NB4 (cell line): Measurements from ENCODE around the gene FNTB.
"Not testable (repeated sequence)": the region's sequence is repeated elsewhere in the genome, so short reads cannot be mapped to it uniquely, and the experiment has no call there.

Experiments
- DNase-seq: peaks from one replicate; pipeline ENCODE4 v3.0.0; 2010; ENCODE audit warnings: low read depth
- H3K4me3 ChIP-seq: one replicate; pipeline ENCODE4 v1.5.1; 2011; ENCODE audit warnings: mild to moderate bottlenecking, low read depth, low read length, moderate library complexity
- MYC ChIP-seq: IDR thresholded peaks from 2 replicates; pipeline ENCODE4 v1.6.1; 2011; ENCODE audit warnings: low read depth, low read length
- POLR2A ChIP-seq: IDR thresholded peaks from 2 replicates; pipeline ENCODE4 v1.6.1; 2011; ENCODE audit warnings: mild to moderate bottlenecking; ENCODE audit not compliant: insufficient read length; ENCODE audit errors: extremely low read depth
- TF ChIP-seq, protein P1 (sequence below): IDR thresholded peaks from one replicate; pipeline ENCODE4 v1.5.1; 2012; ENCODE audit warnings: low read depth, low read length
- TF ChIP-seq, protein P2 (sequence below): IDR thresholded peaks from 2 replicates; pipeline ENCODE4 v1.6.1; 2011; ENCODE audit warnings: low read depth, low read length

Gene FNTB

DNA sequence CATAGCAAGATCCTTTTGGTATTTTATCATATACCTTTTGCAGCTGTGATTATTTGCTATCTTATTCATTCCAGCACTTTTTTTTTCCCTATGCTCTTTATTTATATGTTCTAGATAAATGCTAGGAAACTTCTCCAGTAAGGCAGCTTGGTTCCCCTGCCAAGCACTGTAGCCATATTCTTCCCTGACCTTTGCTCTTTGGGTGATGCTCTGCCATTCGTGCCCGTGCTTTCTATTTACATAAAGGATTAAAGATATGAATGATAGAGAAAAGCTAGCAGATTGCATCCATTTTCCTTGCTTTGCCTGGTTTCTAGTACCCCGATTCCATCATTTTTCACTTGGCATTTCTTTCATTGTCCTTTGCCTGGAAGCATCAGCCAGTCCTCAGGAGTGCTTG is 42.2 kb downstream of the FNTB start:
- no peak for DNase-seq

DNA sequence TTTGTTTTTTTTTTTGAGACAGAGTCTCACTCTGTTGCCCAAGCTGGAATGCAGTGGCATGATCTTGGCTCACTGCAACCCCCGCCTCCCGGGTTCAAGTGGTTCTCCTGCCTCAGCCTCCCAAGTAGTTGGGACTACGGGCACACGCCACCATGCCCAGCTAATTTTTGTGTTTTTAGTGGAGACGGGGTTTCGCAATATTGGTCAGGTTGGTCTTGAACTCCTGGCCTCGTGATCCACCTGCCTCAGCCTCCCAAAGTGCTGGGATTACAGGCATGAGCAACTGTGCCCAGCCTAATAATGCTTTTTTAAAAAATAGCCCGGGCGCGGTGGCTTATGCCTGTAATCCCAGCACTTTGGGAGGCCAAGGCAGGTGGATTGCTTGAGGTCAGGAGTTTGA is 44.6 kb downstream of the FNTB start:
- DNase-seq, H3K4me3 ChIP-seq: not testable (repeated sequence)

More for the DNA sequence above, 42.2 kb downstream of the FNTB start:
- TF ChIP-seq POLR2A (no peak), MYC (no peak)
- TF ChIP-seq, protein P1, sequence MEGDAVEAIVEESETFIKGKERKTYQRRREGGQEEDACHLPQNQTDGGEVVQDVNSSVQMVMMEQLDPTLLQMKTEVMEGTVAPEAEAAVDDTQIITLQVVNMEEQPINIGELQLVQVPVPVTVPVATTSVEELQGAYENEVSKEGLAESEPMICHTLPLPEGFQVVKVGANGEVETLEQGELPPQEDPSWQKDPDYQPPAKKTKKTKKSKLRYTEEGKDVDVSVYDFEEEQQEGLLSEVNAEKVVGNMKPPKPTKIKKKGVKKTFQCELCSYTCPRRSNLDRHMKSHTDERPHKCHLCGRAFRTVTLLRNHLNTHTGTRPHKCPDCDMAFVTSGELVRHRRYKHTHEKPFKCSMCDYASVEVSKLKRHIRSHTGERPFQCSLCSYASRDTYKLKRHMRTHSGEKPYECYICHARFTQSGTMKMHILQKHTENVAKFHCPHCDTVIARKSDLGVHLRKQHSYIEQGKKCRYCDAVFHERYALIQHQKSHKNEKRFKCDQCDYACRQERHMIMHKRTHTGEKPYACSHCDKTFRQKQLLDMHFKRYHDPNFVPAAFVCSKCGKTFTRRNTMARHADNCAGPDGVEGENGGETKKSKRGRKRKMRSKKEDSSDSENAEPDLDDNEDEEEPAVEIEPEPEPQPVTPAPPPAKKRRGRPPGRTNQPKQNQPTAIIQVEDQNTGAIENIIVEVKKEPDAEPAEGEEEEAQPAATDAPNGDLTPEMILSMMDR = no peak
- TF ChIP-seq, protein P2, sequence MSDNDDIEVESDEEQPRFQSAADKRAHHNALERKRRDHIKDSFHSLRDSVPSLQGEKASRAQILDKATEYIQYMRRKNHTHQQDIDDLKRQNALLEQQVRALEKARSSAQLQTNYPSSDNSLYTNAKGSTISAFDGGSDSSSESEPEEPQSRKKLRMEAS = no peak
- H3K4me3 ChIP-seq = no peak overlapping the region

DNA sequence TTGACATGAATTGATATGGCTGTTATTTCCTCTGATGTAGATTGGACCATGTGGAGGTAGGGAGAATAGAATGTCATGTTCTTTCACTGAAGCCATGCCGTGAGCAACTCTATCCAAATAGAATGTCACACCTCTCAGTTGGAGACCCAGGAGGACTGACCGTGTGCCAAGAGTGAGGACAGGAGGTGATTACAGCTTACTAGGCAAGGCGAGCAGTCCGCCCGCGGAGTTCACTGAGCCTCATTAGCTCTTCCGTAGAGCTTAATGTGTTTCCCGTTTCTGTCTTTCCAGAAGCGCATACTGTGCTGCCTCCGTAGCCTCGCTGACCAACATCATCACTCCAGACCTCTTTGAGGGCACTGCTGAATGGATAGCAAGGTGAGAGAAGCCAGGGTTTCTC is 45.6 kb downstream of the FNTB start:
- no peak overlapping the region for H3K4me3 ChIP-seq
- TF ChIP-seq, protein P2 = no peak
- no peak for TF ChIP-seq MYC
- TF ChIP-seq, protein P1 = no peak
- no peak for TF ChIP-seq POLR2A
- no peak for DNase-seq

DNA sequence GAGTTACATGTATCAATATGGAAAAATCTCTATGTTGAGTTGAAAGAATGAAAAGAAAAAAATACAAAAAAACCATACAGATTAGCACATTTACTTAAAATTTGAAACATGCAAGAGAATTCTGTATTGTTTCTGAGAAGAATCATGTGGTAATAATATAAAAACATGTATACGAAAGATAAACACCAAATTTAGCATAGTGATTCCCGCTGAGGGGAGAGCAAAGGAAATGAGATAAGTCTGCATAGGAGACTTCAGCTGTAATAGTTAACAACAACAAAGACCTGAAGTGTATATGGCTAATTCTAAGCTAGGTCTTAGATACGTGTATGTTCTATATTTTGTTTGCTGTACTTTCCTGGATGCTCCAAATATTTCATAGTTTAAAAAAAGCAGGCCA is 46.5 kb downstream of the FNTB start:
- no peak overlapping the region for H3K4me3 ChIP-seq
- TF ChIP-seq, protein P1 = no peak
- TF ChIP-seq, protein P2 = no peak
- TF ChIP-seq MYC (no peak), POLR2A (no peak)
- no peak for DNase-seq

DNA sequence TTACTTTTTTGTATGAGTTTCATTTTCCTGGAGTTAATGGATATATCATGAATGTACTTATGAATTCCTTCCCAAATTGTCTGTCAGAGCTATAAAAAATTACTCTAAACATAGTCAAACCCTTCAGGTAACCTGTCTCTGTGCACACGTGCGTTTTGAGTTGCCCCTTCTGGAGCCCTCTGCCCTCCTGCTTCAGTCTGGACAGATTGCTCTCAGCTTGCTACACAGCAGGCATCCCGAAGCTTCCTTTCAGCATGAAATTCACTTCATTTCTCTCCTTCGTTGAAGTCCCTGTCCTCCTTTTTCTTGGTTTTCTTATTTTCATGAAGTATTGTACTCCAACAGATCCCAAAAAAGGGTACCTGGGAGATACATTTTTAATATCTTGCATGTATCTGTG is 47.3 kb downstream of the FNTB start:
- TF ChIP-seq, protein P2 = no peak
- TF ChIP-seq POLR2A = no peak
- no peak for TF ChIP-seq MYC
- TF ChIP-seq, protein P1 = no peak
- H3K4me3 ChIP-seq = no peak overlapping the region
- DNase-seq = no peak

DNA sequence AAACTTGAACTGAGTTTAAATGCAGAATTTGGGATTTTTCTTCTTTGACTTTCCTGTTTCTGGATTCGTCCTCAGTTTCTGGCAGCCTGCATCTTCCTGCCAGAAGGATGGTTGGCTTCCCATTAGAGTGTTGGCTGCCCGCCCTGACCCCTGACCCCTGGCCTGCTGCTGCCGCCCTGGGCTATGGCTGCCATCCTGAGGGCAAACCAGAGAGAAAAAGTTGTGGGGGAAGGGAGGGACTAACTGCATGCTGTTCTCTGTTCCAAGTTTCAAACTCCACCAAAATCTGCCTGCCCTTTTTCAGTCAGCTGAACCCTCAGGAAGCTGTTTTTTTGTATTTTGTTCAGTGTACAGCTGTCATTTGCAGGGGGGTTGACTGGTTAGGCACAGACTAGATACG is 48.4 kb downstream of the FNTB start:
- no peak for DNase-seq
- TF ChIP-seq MYC (no peak), POLR2A (no peak)
- TF ChIP-seq, protein P2 = no peak
- TF ChIP-seq, protein P1 = no peak
- H3K4me3 ChIP-seq = no peak overlapping the region

DNA sequence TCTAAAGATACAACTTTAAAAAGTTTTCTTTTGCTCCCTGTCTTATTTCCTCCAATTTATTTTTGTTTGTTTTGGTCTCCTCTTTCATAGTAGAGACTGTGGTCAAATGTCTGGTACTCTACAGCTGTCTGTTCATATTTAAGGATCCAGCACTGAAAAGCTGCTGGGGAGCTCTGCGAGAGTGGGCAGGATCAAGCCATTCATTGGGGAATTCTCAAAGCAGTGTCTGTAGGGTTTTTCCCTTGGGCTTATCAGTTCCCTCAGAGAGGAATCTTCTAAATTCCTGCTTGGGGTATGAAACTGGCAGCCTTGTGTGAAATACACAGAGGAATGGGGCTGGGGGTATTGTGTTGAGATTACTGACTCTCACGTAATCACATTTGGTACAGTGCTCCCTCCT is 52.3 kb downstream of the FNTB start:
- no peak for DNase-seq
- TF ChIP-seq POLR2A (no peak), MYC (no peak)
- TF ChIP-seq, protein P2 = no peak
- TF ChIP-seq, protein P1 = no peak

More for the DNA sequence above, 52.3 kb downstream of the FNTB start:
- H3K4me3 ChIP-seq = no peak overlapping the region
